ENCODE data around the gene FBXO21.

DNA sequence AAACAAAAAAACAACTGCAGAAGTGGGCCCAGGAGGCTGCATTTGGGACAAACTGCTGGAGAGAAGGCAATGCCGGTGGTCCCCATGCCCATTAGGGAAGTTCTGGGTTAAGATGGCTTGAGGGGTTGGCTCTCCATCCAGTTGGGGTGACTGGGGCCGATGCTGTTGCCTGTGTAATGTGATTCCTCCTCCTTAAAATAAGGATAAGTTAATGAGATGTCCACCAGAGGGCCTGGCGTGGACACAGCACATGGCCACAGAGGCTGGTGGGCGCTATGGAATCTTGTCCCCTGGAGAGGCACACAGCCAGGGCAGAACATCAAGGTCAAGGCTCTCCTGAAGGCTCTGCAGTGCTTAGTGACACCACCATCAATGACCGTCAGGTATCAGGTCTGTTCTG lies 90.0 kb downstream of the FBXO21 start:
- TF ChIP-seq EZH2 (IDR thresholded peaks at IDR 0.05; ENCODE audit: insufficient read depth, poor library complexity, severe bottlenecking), result no peak
- TF ChIP-seq EZH2phosphoT487 (IDR thresholded peaks at IDR 0.05; ENCODE audit: insufficient read depth, low read depth), result no peak
